ENCODE results near the gene CDH4. TPM values are rescaled to one million over a fixed set of nuclear protein-coding genes. Genes with fewer than 3 reads are reported as not detected.

Gene CDH4
- total RNA-seq, 6 donors from 2014 or later: 0.20 to 1.0 (median 0.40) TPM; not detected in 1

DNA sequence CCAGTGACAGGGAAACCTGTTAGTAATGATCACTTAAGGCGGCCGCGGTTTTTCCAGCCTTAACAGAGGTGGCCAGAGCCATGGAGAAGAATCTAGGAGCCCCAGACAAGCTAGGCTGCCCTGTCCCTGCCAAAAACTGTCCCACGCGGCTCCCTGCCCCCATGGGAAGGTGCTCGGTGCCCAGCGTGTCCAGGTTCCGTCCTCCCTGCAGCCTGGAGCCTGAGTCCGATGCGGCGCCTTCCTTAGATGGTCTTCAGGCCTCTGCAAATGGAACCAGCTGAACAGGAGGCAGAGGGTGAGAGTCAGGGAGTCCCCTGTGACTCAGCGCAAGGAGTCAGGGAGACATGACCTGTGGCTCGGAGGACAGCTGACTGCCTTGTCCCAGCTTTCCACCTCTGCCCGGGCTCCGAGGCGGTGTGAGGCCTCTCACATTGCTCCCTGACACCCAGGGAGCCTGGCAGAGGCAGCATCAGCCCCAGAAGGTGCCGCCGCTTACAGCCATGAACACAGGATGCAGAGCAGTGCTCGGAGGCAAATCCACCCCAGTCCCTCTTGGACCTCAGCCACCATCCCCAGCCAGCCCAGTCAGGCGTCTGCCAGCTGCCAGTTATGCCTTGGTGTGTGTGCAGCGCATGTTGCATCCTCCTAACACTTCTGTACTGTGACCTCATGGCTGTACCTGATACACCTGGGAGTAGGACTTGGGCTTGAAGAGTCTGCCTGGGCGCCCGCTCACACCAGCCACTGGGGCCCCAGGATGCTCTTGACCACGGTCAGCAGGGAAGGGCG, 377.7 kb downstream of the CDH4 start:
- TF ChIP-seq EP300 (IDR thresholded peaks at IDR 0.05): no peak
- TF ChIP-seq, protein P1, sequence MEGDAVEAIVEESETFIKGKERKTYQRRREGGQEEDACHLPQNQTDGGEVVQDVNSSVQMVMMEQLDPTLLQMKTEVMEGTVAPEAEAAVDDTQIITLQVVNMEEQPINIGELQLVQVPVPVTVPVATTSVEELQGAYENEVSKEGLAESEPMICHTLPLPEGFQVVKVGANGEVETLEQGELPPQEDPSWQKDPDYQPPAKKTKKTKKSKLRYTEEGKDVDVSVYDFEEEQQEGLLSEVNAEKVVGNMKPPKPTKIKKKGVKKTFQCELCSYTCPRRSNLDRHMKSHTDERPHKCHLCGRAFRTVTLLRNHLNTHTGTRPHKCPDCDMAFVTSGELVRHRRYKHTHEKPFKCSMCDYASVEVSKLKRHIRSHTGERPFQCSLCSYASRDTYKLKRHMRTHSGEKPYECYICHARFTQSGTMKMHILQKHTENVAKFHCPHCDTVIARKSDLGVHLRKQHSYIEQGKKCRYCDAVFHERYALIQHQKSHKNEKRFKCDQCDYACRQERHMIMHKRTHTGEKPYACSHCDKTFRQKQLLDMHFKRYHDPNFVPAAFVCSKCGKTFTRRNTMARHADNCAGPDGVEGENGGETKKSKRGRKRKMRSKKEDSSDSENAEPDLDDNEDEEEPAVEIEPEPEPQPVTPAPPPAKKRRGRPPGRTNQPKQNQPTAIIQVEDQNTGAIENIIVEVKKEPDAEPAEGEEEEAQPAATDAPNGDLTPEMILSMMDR (IDR thresholded peaks at IDR 0.05): no peak
- TF ChIP-seq POLR2A (IDR thresholded peaks at IDR 0.05): no peak
- TF ChIP-seq POLR2AphosphoS5 (IDR thresholded peaks at IDR 0.05): no peak
- Histone ChIP-seq H3K27me3 (no peaks in the 10 kb centered on the region), H3K27ac (no peak overlapping the region), H3K9me3 (no peaks in the 10 kb centered on the region), H3K36me3 (no peaks in the 10 kb centered on the region), H3K4me1 (no peaks in the 10 kb centered on the region), H3K4me3 (no peak overlapping the region)
- 63 to 68% methylated on average over 16 to 25 of the region's 25 CpGs for WGBS, 2 donors
- DNase-seq (peak in 1 of 2 donors; percentile 59), ATAC-seq (ENCODE audit: low FRiP score in 2 of 2) (no peak)

- 89 to 100% methylated on average over 2 to 5 of the region's 5 CpGs for WGBS, 2 donors
- DNase-seq (no peak), ATAC-seq (ENCODE audit: low FRiP score in 2 of 2) (no peak)
- no peak overlapping the region for H3K27ac ChIP-seq
- H3K27me3 ChIP-seq: no peaks in the 10 kb centered on the region
- no peaks in the 10 kb centered on the region for H3K9me3 ChIP-seq
- TF ChIP-seq POLR2A (IDR thresholded peaks at IDR 0.05) (no peak), POLR2AphosphoS5 (IDR thresholded peaks at IDR 0.05) (no peak), EP300 (IDR thresholded peaks at IDR 0.05) (no peak)
- TF ChIP-seq, protein P1 (IDR thresholded peaks at IDR 0.05): no peak
- no peaks in the 10 kb centered on the region for H3K36me3 ChIP-seq
- H3K4me1 ChIP-seq: no peaks in the 10 kb centered on the region
- no peak overlapping the region for H3K4me3 ChIP-seq
Measured at GRCh38 chr20:61630391-61630650, 378.3 kb downstream of the CDH4 start.

DNA sequence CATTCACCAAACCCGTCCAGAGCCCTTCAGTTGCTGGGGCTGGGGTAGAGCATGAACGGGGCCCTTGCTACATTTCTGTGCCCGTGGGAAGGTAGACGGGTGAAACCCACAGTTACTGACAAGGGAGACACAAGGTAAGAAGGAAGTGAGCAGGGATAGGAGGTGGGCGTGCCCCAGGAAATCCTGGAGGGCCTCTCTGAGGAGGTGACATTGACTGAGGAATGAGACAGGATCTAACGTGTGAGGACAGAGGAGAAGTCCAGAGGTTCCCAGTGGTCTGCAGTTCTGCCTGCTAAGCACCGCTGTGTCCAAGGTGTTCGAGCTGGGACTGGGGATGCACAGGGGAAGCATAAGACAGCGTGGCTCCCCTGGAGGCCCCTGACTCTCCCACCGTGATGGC, 378.8 kb downstream of the CDH4 start:
- no peak overlapping the region for H3K4me3 ChIP-seq
- WGBS, 2 donors: 73 to 77% methylated on average over 10 of the region's 10 CpGs
- DNase-seq (no peak), ATAC-seq (ENCODE audit: low FRiP score in 2 of 2) (no peak)
- no peaks in the 10 kb centered on the region for H3K4me1 ChIP-seq
- H3K27ac ChIP-seq: no peak overlapping the region
- no peaks in the 10 kb centered on the region for H3K27me3 ChIP-seq
- no peaks in the 10 kb centered on the region for H3K9me3 ChIP-seq
- H3K36me3 ChIP-seq: no peaks in the 10 kb centered on the region
- TF ChIP-seq EP300 (IDR thresholded peaks at IDR 0.05) (no peak), POLR2A (IDR thresholded peaks at IDR 0.05) (no peak), POLR2AphosphoS5 (IDR thresholded peaks at IDR 0.05) (no peak)
- TF ChIP-seq, protein P1 (IDR thresholded peaks at IDR 0.05): no peak

GRCh38 chr20:61631751-61632150, 379.7 kb downstream of the CDH4 start:
- TF ChIP-seq POLR2AphosphoS5 (IDR thresholded peaks at IDR 0.05): no peak
- TF ChIP-seq, protein P1 (IDR thresholded peaks at IDR 0.05): no peak
- TF ChIP-seq POLR2A (IDR thresholded peaks at IDR 0.05): no peak
- TF ChIP-seq EP300 (IDR thresholded peaks at IDR 0.05): no peak
- no peaks in the 10 kb centered on the region for H3K27me3 ChIP-seq
- no peaks in the 10 kb centered on the region for H3K36me3 ChIP-seq
- no peaks in the 10 kb centered on the region for H3K4me1 ChIP-seq
- no peak for DNase-seq
- H3K4me3 ChIP-seq: no peak overlapping the region
- H3K9me3 ChIP-seq: no peaks in the 10 kb centered on the region
- ATAC-seq (ENCODE audit: low FRiP score in 2 of 2): no peak
- WGBS, 2 donors: 68 to 100% methylated on average over 1 to 17 of the region's 17 CpGs
- H3K27ac ChIP-seq: no peak overlapping the region

DNA sequence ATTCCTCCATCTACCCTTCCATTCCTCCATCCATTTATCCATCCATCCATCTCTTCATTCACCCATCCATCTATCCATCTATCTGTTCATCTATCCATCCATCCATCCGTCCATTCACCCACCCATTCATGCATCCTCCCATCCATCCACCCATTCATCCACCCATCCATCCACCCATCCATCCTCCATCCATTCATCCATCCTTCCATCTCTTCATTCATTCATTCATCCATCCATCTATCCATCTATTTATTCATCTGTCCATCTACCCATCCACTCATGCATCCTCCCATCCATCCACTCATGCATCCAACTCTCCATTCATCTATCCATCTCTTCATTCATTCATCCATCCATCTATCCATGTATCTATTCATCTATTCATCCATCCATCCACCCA, 380.9 kb downstream of the CDH4 start:
- ATAC-seq (ENCODE audit: low FRiP score in 2 of 2): no peak
- 84 to 86% methylated on average over 1 of the region's 1 CpG for WGBS, 2 donors
- TF ChIP-seq EP300 (IDR thresholded peaks at IDR 0.05) (no peak), POLR2A (IDR thresholded peaks at IDR 0.05) (no peak), POLR2AphosphoS5 (IDR thresholded peaks at IDR 0.05) (no peak)
- TF ChIP-seq, protein P1 (IDR thresholded peaks at IDR 0.05): no peak
- Histone ChIP-seq H3K27me3 (no peaks in the 10 kb centered on the region), H3K36me3 (no peaks in the 10 kb centered on the region), H3K9me3 (no peaks in the 10 kb centered on the region), H3K27ac (no peak overlapping the region), H3K4me1 (no peaks in the 10 kb centered on the region), H3K4me3 (no peak overlapping the region)
- no peak for DNase-seq

Measured in upper lobe of left lung (tissue), 6 donors.